Stimulated activated CD4-positive, alpha-beta T cell treated with anti-CD3 and anti-CD28 coated beads, Interleukin-2, amount 100 ng/mL, for 4 hours (primary cell): ENCODE results near the gene ZFYVE21.

ENCODE experiments used
- DNase-seq: peaks from one replicate; pipeline ENCODE4 v3.0.0-alpha.2; 2020; ENCODE audit warnings: low read depth

ZFYVE21 gene

GRCh38 chr14:103692159-103692558 lies 23.5 kb upstream of the ZFYVE21 start:
- no peak for DNase-seq

GRCh38 chr14:103692871-103693270 lies 22.7 kb upstream of the ZFYVE21 start:
- no peak for DNase-seq

- no peak for DNase-seq
These were observed 22.1 kb upstream of the ZFYVE21 start for GRCh38 chr14:103693515-103693914.

GRCh38 chr14:103694572-103695026 lies 21.0 kb upstream of the ZFYVE21 start:
- DNase-seq = no peak

GRCh38 chr14:103695296-103696069 lies 20.1 kb upstream of the ZFYVE21 start:
- DNase-seq = no peak

GRCh38 chr14:103696070-103696402 lies 19.6 kb upstream of the ZFYVE21 start:
- no peak for DNase-seq

GRCh38 chr14:103696466-103697071 lies 19.0 kb upstream of the ZFYVE21 start:
- DNase-seq = no peak

GRCh38 chr14:103697206-103697602 lies 18.4 kb upstream of the ZFYVE21 start:
- DNase-seq = no peak

GRCh38 chr14:103697603-103698379 lies 17.8 kb upstream of the ZFYVE21 start:
- no peak for DNase-seq

- no peak for DNase-seq
These were observed 17.0 kb upstream of the ZFYVE21 start for GRCh38 chr14:103698380-103699260.

GRCh38 chr14:103699261-103699661 lies 16.3 kb upstream of the ZFYVE21 start:
- DNase-seq = no peak

GRCh38 chr14:103699901-103700752 lies 15.5 kb upstream of the ZFYVE21 start:
- no peak for DNase-seq

- no peak for DNase-seq
These were observed 14.7 kb upstream of the ZFYVE21 start for GRCh38 chr14:103700753-103701490.

- DNase-seq = no peak
These were observed 13.5 kb upstream of the ZFYVE21 start for GRCh38 chr14:103702095-103702494.

- DNase-seq = no peak
These were observed 12.8 kb upstream of the ZFYVE21 start for GRCh38 chr14:103702497-103703432.

- no peak for DNase-seq
These were observed 11.9 kb upstream of the ZFYVE21 start for GRCh38 chr14:103703433-103704385.

GRCh38 chr14:103704708-103705107 lies 10.9 kb upstream of the ZFYVE21 start:
- DNase-seq = no peak

- DNase-seq = no peak
These were observed 10.5 kb upstream of the ZFYVE21 start for GRCh38 chr14:103705118-103705503.
